ENCODE data around the gene PLXNA2. TPM values are rescaled to one million over a fixed set of nuclear protein-coding genes. Genes with fewer than 3 reads are reported as not detected.

The PLXNA2 gene
- total and polyA plus RNA-seq, 7 donors: 4.4 to 33.6 (median 20.8) TPM

- no peak for ATAC-seq
- no peak for TF ChIP-seq CTCF (IDR thresholded peaks at IDR 0.05)
- H3K27me3 ChIP-seq (ENCODE audit: insufficient read depth in 3 of 3, low read length in 2 of 3): no peaks in the 10 kb centered on the region
- no peak overlapping the region for H3K4me3 ChIP-seq
- H3K27ac ChIP-seq: no peak overlapping the region
- DNase-seq: no peak
- H3K4me1 ChIP-seq: peaks cover 16% of the 10 kb centered on the region
- H3K9me3 ChIP-seq: no peaks in the 10 kb centered on the region
- no peaks in the 10 kb centered on the region for H3K36me3 ChIP-seq (ENCODE audit: insufficient read depth in 1 of 2, low read depth in 1 of 2)
- intact Hi-C loops (cut with DNase I): no loop called here
- 51 to 60% (median 59%) methylated on average over 3 of the region's 3 CpGs for WGBS, 3 donors
Measured at GRCh38 chr1:208177656-208178055, 66.5 kb downstream of the PLXNA2 start.

- intact Hi-C loops (cut with DNase I): no loop called here
- ATAC-seq (no peak), DNase-seq (no peak)
- Histone ChIP-seq H3K4me3 (no peak overlapping the region), H3K27me3 (ENCODE audit: insufficient read depth in 3 of 3, low read length in 2 of 3) (no peaks in the 10 kb centered on the region), H3K9me3 (no peaks in the 10 kb centered on the region), H3K27ac (no peak overlapping the region), H3K4me1 (peaks cover 26% of the 10 kb centered on the region), H3K36me3 (ENCODE audit: insufficient read depth in 1 of 2, low read depth in 1 of 2) (no peaks in the 10 kb centered on the region)
- WGBS, 3 donors: 63 to 78% (median 65%) methylated on average over 3 of the region's 3 CpGs
- no peak for TF ChIP-seq CTCF (IDR thresholded peaks at IDR 0.05)
Measured at GRCh38 chr1:208176649-208177048, 67.5 kb downstream of the PLXNA2 start.

GRCh38 chr1:208175508-208175895, 68.7 kb downstream of the PLXNA2 start:
- intact Hi-C loops (cut with DNase I): no loop called here
- Histone ChIP-seq H3K4me3 (no peak overlapping the region), H3K27me3 (ENCODE audit: insufficient read depth in 3 of 3, low read length in 2 of 3) (no peaks in the 10 kb centered on the region), H3K4me1 (peaks cover 33% of the 10 kb centered on the region), H3K36me3 (ENCODE audit: insufficient read depth in 1 of 2, low read depth in 1 of 2) (no peaks in the 10 kb centered on the region), H3K27ac (no peak overlapping the region), H3K9me3 (no peaks in the 10 kb centered on the region)
- TF ChIP-seq CTCF (IDR thresholded peaks at IDR 0.05): no peak
- DNase-seq (no peak), ATAC-seq (no peak)

- no peak for DNase-seq
- TF ChIP-seq CTCF (IDR thresholded peaks at IDR 0.05): no peak
- no peaks in the 10 kb centered on the region for H3K27me3 ChIP-seq (ENCODE audit: insufficient read depth in 3 of 3, low read length in 2 of 3)
- no peaks in the 10 kb centered on the region for H3K36me3 ChIP-seq (ENCODE audit: insufficient read depth in 1 of 2, low read depth in 1 of 2)
- no peaks in the 10 kb centered on the region for H3K9me3 ChIP-seq
- H3K4me1 ChIP-seq: peaks cover 33% of the 10 kb centered on the region
- intact Hi-C loops (cut with DNase I): no loop called here
- H3K4me3 ChIP-seq: no peak overlapping the region
- no peak overlapping the region for H3K27ac ChIP-seq
- 59 to 64% (median 62%) methylated on average over 6 of the region's 6 CpGs for WGBS, 3 donors
- ATAC-seq: no peak
Measured at GRCh38 chr1:208174731-208175507, 69.3 kb downstream of the PLXNA2 start.

GRCh38 chr1:208174200-208174599, 70.0 kb downstream of the PLXNA2 start:
- DNase-seq: no peak
- WGBS, 3 donors: 55 to 69% (median 61%) methylated on average over 5 of the region's 5 CpGs
- no peak for ATAC-seq
- Histone ChIP-seq H3K27me3 (ENCODE audit: insufficient read depth in 3 of 3, low read length in 2 of 3) (no peaks in the 10 kb centered on the region), H3K4me3 (no peak overlapping the region), H3K4me1 (peaks cover 33% of the 10 kb centered on the region), H3K27ac (no peak overlapping the region), H3K36me3 (ENCODE audit: insufficient read depth in 1 of 2, low read depth in 1 of 2) (no peaks in the 10 kb centered on the region), H3K9me3 (no peaks in the 10 kb centered on the region)
- intact Hi-C loops (cut with DNase I): no loop called here
- no peak for TF ChIP-seq CTCF (IDR thresholded peaks at IDR 0.05)

Data from psoas muscle (tissue), 8 donors.